SK-N-SH treated with all-trans-retinoic acid at 6 μM for 48 hours (cell line): ENCODE data around the gene SANBR.

Experiments used
- ATAC-seq: fragments of 200-7000 bp; cut with Tn5 transposase; 3 replicates; pipeline ENCODE4 v1.9.1; 2020; ENCODE audit warnings: mild to moderate bottlenecking, moderate library complexity
- ARNTL ChIP-seq: fragments of 450-650 bp; formaldehyde crosslinking; IDR thresholded peaks from 2 replicates; pipeline ENCODE4 v1.5.0; 2020; ENCODE audit warnings: low read depth, mild to moderate bottlenecking, moderate library complexity, borderline replicate concordance
- BACH2 ChIP-seq: fragments of 250-450 bp; sonication (Bioruptor Pico); IDR thresholded peaks from 2 replicates; pipeline ENCODE4 v1.9.0; 2021; ENCODE audit warnings: mild to moderate bottlenecking, borderline replicate concordance
- CREB5 ChIP-seq: fragments of 250-450 bp; sonication (Bioruptor Pico); IDR thresholded peaks from 2 replicates; pipeline ENCODE4 v1.5.1; 2020; ENCODE audit warnings: low read depth, mild to moderate bottlenecking, moderate library complexity
- CSDC2 ChIP-seq: fragments of 250-450 bp; sonication (Bioruptor Pico); IDR thresholded peaks from 2 replicates; pipeline ENCODE4 v1.5.0; 2020; ENCODE audit warnings: mild to moderate bottlenecking, moderate library complexity
- ESRRG ChIP-seq: fragments of 250-450 bp; sonication (Bioruptor Pico); IDR thresholded peaks from 2 replicates; pipeline ENCODE4 v1.6.1; 2021; ENCODE audit warnings: mild to moderate bottlenecking
- GLIS3 ChIP-seq: fragments of 250-450 bp; sonication (Bioruptor Pico); IDR thresholded peaks from 2 replicates; pipeline ENCODE4 v1.5.0; 2020; ENCODE audit warnings: mild to moderate bottlenecking, moderate library complexity
- ISL1 ChIP-seq: fragments of 250-450 bp; sonication (Bioruptor Pico); IDR thresholded peaks from 2 replicates; pipeline ENCODE4 v2.1.2; 2022; ENCODE audit warnings: mild to moderate bottlenecking, moderate library complexity
- OSR1 ChIP-seq: fragments of 250-450 bp; sonication (Bioruptor Pico); IDR thresholded peaks from 2 replicates; pipeline ENCODE4 v1.8.0; 2022; ENCODE audit warnings: moderate library complexity, mild to moderate bottlenecking, inconsistent platforms
- PPARA ChIP-seq: fragments of 250-450 bp; sonication (Bioruptor Pico); IDR thresholded peaks from 2 replicates; pipeline ENCODE4 v1.5.0; 2020; ENCODE audit warnings: mild to moderate bottlenecking, borderline replicate concordance
- RARB ChIP-seq: fragments of 250-450 bp; sonication (Bioruptor Pico); IDR thresholded peaks from 2 replicates; pipeline ENCODE4 v1.8.0; 2021; ENCODE audit warnings: mild to moderate bottlenecking, moderate library complexity
- SNAI2 ChIP-seq: fragments of 250-450 bp; sonication (Bioruptor Pico); IDR thresholded peaks from 2 replicates; pipeline ENCODE4 v1.5.0; 2020; ENCODE audit warnings: mild to moderate bottlenecking, moderate library complexity
- TCF4 ChIP-seq: fragments of 250-450 bp; sonication (Bioruptor Pico); IDR thresholded peaks from 2 replicates; pipeline ENCODE4 v1.8.0; 2021; ENCODE audit warnings: mild to moderate bottlenecking, moderate library complexity, borderline replicate concordance
- TOX ChIP-seq: fragments of 250-450 bp; sonication (Bioruptor Pico); IDR thresholded peaks from 2 replicates; pipeline ENCODE4 v1.8.0; 2021; ENCODE audit warnings: mild to moderate bottlenecking, moderate library complexity, borderline replicate concordance
- ZC3H10 ChIP-seq: fragments of 250-450 bp; sonication (Bioruptor Pico); IDR thresholded peaks from 2 replicates; pipeline ENCODE4 v1.5.1; 2021; ENCODE audit warnings: mild to moderate bottlenecking, moderate library complexity
- ZFP3 ChIP-seq: fragments of 250-450 bp; sonication (Bioruptor Pico); IDR thresholded peaks from 2 replicates; pipeline ENCODE4 v1.5.0; 2020; ENCODE audit warnings: mild to moderate bottlenecking, moderate library complexity
- ZFP30 ChIP-seq: fragments of 450-650 bp; formaldehyde crosslinking; IDR thresholded peaks from 2 replicates; pipeline ENCODE4 v1.5.0; 2022; ENCODE audit warnings: mild to moderate bottlenecking, moderate library complexity
- ZNF565 ChIP-seq: fragments of 450-650 bp; formaldehyde crosslinking; conservative IDR thresholded peaks from 2 replicates; pipeline ENCODE4 v1.5.0; 2020; ENCODE audit warnings: low read depth, mild to moderate bottlenecking, moderate library complexity
- ZNF70 ChIP-seq: fragments of 450-650 bp; formaldehyde crosslinking; IDR thresholded peaks from 2 replicates; pipeline ENCODE4 v1.5.0; 2020; ENCODE audit warnings: mild to moderate bottlenecking, moderate library complexity
- ZNF8 ChIP-seq: fragments of 450-650 bp; formaldehyde crosslinking; IDR thresholded peaks from 2 replicates; pipeline ENCODE4 v1.5.0; 2020; ENCODE audit warnings: mild to moderate bottlenecking, moderate library complexity
- TF ChIP-seq, protein P1 (sequence below): fragments of 250-450 bp; sonication (Bioruptor Pico); IDR thresholded peaks from 2 replicates; pipeline ENCODE4 v1.5.0; 2020; ENCODE audit warnings: mild to moderate bottlenecking, moderate library complexity
- TF ChIP-seq, protein P2 (sequence below): fragments of 250-450 bp; sonication (Bioruptor Pico); IDR thresholded peaks from 2 replicates; pipeline ENCODE4 v1.8.0; 2021; ENCODE audit warnings: low read depth, mild to moderate bottlenecking, moderate library complexity, borderline replicate concordance
- TF ChIP-seq, protein P3 (sequence below): fragments of 250-450 bp; sonication (Bioruptor Pico); IDR thresholded peaks from 2 replicates; pipeline ENCODE4 v1.8.0; 2020; ENCODE audit warnings: mild to moderate bottlenecking, moderate library complexity, borderline replicate concordance
- TF ChIP-seq, protein P4 (sequence below): fragments of 250-450 bp; sonication (Bioruptor Pico); IDR thresholded peaks from 2 replicates; pipeline ENCODE4 v1.5.1; 2021; ENCODE audit warnings: mild to moderate bottlenecking, moderate library complexity

SANBR gene

DNA sequence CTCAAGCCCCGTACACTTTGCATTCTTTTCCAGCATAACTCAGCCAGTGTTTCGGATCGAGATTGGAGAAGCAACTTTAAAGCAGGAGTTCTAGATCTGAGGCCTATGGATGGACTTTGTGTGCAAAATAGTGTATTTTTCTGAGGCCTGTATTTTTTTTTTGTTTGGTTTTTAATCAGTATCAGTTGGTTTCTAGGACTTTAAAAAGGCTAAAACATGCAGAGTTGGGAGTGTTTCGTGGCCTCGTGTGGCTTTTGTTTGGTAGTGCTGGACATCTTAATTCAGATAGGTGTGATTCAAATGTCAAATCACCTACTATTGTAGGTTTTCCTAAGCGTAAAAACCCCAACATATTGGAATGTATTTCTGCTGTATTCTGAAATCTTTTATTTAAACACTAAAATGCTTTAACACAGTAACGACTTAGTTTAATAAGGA is 47.3 kb upstream of the SANBR start (continued):
- TF ChIP-seq, protein P1, sequence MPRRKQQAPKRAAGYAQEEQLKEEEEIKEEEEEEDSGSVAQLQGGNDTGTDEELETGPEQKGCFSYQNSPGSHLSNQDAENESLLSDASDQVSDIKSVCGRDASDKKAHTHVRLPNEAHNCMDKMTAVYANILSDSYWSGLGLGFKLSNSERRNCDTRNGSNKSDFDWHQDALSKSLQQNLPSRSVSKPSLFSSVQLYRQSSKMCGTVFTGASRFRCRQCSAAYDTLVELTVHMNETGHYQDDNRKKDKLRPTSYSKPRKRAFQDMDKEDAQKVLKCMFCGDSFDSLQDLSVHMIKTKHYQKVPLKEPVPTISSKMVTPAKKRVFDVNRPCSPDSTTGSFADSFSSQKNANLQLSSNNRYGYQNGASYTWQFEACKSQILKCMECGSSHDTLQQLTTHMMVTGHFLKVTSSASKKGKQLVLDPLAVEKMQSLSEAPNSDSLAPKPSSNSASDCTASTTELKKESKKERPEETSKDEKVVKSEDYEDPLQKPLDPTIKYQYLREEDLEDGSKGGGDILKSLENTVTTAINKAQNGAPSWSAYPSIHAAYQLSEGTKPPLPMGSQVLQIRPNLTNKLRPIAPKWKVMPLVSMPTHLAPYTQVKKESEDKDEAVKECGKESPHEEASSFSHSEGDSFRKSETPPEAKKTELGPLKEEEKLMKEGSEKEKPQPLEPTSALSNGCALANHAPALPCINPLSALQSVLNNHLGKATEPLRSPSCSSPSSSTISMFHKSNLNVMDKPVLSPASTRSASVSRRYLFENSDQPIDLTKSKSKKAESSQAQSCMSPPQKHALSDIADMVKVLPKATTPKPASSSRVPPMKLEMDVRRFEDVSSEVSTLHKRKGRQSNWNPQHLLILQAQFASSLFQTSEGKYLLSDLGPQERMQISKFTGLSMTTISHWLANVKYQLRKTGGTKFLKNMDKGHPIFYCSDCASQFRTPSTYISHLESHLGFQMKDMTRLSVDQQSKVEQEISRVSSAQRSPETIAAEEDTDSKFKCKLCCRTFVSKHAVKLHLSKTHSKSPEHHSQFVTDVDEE (CRISPR knock-in tag), result no peak
- TF ChIP-seq ARNTL (CRISPR knock-in tag) (no peak), ISL1 (no peak), GLIS3 (CRISPR knock-in tag) (no peak), ESRRG (no peak), ZFP30 (no peak), CREB5 (CRISPR knock-in tag) (no peak), PPARA (no peak), BACH2 (CRISPR knock-in tag) (no peak), RARB (CRISPR knock-in tag) (no peak), ZFP3 (CRISPR knock-in tag) (no peak), OSR1 (CRISPR knock-in tag) (no peak)

GRCh38 chr2:61018798-61019197 is 46.9 kb upstream of the SANBR start:
- no peak for TF ChIP-seq ZFP3 (CRISPR knock-in tag)
- no peak for TF ChIP-seq TCF4 (CRISPR knock-in tag)
- TF ChIP-seq, protein P2, sequence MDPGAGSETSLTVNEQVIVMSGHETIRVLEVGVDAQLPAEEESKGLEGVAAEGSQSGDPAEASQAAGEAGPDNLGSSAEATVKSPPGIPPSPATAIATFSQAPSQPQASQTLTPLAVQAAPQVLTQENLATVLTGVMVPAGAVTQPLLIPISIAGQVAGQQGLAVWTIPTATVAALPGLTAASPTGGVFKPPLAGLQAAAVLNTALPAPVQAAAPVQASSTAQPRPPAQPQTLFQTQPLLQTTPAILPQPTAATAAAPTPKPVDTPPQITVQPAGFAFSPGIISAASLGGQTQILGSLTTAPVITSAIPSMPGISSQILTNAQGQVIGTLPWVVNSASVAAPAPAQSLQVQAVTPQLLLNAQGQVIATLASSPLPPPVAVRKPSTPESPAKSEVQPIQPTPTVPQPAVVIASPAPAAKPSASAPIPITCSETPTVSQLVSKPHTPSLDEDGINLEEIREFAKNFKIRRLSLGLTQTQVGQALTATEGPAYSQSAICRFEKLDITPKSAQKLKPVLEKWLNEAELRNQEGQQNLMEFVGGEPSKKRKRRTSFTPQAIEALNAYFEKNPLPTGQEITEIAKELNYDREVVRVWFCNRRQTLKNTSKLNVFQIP (CRISPR knock-in tag), result no peak
- TF ChIP-seq RARB (CRISPR knock-in tag), result no peak
- TF ChIP-seq, protein P1 (CRISPR knock-in tag), result no peak
- no peak for TF ChIP-seq SNAI2
- TF ChIP-seq, protein P3, sequence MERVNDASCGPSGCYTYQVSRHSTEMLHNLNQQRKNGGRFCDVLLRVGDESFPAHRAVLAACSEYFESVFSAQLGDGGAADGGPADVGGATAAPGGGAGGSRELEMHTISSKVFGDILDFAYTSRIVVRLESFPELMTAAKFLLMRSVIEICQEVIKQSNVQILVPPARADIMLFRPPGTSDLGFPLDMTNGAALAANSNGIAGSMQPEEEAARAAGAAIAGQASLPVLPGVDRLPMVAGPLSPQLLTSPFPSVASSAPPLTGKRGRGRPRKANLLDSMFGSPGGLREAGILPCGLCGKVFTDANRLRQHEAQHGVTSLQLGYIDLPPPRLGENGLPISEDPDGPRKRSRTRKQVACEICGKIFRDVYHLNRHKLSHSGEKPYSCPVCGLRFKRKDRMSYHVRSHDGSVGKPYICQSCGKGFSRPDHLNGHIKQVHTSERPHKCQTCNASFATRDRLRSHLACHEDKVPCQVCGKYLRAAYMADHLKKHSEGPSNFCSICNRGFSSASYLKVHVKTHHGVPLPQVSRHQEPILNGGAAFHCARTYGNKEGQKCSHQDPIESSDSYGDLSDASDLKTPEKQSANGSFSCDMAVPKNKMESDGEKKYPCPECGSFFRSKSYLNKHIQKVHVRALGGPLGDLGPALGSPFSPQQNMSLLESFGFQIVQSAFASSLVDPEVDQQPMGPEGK (CRISPR knock-in tag), result no peak
- TF ChIP-seq BACH2 (CRISPR knock-in tag), result no peak
- TF ChIP-seq ARNTL (CRISPR knock-in tag), result no peak
- no peak for TF ChIP-seq TOX (CRISPR knock-in tag)
- TF ChIP-seq CSDC2 (CRISPR knock-in tag), result no peak
- TF ChIP-seq ZNF70, result no peak
- no peak for TF ChIP-seq PPARA
- TF ChIP-seq ZFP30, result no peak
- TF ChIP-seq, all 23 proteins: peak for 0
- no peak for ATAC-seq

DNA sequence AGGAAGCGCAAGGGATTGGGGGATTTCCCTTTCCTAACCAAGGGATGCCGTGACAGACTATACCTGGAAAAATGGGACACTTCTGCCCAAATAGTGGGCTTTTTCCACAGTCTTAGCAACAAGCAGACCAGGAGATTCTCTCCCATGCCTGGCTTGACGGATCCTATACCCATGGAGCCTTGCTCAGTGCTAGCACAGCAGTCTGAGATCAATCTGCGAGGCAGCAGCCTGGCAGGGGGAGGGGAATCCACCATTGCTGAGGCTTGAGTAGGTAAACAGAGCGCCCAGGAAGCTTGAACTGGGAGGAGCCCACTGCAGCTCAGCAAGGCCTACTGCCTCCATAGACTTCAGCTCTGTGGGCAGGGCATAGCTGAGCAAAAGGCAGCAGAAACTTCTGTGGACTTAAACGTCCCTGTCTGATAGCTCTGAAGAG is 44.4 kb upstream of the SANBR start:
- no peak for ATAC-seq
- TF ChIP-seq, protein P3 (CRISPR knock-in tag), result no peak
- TF ChIP-seq ISL1 (no peak), ZNF70 (no peak), SNAI2 (no peak), ZNF565 (CRISPR knock-in tag) (no peak), ZFP30 (no peak), RARB (CRISPR knock-in tag) (no peak), TOX (CRISPR knock-in tag) (no peak), PPARA (no peak), ZNF8 (CRISPR knock-in tag) (no peak), TCF4 (CRISPR knock-in tag) (no peak), ZC3H10 (CRISPR knock-in tag) (no peak), ARNTL (CRISPR knock-in tag) (no peak)
- TF ChIP-seq, protein P4, sequence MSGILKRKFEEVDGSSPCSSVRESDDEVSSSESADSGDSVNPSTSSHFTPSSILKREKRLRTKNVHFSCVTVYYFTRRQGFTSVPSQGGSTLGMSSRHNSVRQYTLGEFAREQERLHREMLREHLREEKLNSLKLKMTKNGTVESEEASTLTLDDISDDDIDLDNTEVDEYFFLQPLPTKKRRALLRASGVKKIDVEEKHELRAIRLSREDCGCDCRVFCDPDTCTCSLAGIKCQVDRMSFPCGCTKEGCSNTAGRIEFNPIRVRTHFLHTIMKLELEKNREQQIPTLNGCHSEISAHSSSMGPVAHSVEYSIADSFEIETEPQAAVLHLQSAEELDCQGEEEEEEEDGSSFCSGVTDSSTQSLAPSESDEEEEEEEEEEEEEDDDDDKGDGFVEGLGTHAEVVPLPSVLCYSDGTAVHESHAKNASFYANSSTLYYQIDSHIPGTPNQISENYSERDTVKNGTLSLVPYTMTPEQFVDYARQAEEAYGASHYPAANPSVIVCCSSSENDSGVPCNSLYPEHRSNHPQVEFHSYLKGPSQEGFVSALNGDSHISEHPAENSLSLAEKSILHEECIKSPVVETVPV (CRISPR knock-in tag), result no peak
